LoVo (cell line): ENCODE data around the gene IL17RB.
A peak's percentile ranks its signal among the peaks of the same experiment; 100 is the strongest.

Source experiments
- DNase-seq: peaks from one replicate; pipeline ENCODE4 v3.0.0-alpha.2; 2016; ENCODE audit warnings: low spot score

Gene IL17RB

DNA sequence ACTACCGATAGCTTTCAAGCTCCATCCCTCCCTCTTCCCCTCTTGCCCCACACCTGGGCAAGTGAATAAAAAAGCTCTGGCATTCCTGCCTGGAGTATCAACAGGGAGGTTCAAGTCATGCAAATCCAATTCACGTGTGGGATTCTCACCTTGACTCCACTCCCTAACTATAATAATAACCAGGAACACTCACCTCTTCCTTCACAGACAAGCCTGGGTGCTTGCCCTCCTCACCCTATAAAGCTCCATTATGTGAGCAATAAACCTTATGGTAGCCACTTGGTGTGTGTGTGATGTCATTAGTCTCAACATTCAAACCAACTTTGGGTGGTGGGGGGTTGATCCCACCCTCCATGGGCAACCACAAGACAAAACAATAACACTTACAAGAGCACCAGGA is 16.8 kb upstream of the IL17RB start:
- DNase-seq = no peak

DNA sequence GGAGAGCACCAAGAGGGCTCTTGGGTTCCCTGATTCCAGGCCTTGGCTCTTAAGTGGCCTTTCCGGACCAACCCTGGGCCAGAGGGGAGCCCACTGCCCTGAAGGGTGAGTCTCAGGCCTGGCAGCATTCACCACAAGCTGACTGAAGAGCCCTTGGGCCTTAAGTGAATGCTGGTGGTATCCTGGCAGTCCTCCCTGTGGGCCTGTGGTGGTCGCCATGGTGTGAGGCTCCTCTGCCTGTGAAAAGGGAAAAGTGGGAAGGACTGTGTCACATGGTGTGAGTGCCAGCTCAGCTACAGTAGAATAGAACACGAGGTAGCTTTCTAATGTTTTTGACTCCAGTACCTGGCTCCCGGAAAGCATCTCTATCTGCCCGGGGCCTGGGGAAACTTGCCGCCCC is 15.4 kb upstream of the IL17RB start:
- no peak for DNase-seq

DNA sequence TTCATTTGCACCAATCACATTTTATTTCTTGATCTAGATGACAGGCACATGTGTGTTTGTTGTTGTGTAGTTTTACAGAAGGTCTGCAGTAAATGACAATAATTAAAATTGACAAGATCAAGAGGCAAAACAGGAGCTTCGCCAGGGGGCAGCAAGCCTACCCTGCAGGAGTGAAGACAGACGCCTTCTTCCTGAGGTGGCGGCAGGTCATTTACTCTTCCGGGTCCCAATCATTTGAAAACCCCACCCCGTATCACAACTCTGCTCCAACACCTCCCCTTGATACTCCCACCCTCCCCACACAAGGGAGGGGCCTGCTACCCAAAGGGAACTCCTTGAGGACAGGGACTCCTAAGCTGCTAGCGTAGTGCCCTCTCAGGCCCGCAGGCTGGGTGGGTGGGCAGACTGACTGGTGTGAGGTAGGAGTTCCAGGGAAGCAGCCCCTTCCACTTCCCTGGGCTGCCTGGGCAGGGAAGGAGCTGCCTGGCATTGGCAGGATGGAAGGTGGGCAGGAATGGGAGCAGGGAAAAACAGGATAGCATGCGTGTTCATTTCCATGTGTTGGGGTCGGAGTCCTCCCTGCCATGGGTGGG is 13.2 kb upstream of the IL17RB start:
- DNase-seq = no peak

DNA sequence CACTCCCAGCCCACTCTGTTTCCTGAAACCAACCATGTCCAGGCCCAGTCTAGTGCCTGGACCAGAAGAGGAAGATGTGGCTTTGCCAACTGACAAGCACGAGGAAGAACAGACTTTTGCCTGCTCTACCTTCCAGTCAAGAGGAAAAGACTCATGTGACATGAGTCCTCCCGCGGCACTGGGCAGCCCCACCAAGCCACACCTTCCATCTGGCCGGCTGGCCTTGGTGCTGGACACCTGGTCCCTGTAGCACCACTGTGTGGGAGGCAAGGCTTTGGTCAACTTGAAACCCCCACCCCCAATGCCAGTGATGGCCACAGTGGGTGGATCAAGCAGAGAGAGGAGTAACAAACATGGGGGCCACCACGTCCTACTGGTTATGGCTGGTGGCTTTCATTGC is 12.7 kb upstream of the IL17RB start:
- DNase-seq = no peak

DNA sequence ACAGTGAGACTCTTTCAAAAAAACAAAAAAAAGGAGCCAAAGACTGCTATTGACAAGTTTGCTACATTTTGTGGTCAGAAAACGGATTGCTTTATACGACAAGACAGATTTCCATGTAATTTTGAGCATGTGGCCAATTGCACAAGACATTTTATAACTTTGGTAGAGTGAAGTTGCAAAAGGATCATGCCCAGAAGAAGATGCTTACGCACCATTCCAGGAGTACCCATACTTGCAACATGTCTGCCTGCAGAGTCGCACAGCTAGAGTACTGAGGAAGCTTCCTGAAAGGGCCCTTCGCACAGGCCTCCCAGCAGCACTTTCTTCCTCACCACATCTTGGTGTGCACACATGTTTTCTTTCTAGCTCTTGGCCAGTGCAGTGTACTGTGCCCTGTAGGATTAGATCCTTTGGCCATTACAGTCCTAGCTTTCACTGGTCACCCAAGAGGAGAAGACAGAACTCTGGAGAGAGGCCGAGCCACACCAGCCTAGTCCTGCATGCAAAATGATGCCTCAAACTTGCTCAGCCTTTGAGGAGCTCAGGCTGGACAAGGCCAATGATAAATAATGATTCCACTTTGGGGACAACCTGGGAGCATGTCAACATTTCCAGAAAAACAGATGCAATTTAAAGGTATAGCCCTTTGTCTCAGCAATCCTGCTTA is 11.8 kb upstream of the IL17RB start:
- no peak for DNase-seq

DNA sequence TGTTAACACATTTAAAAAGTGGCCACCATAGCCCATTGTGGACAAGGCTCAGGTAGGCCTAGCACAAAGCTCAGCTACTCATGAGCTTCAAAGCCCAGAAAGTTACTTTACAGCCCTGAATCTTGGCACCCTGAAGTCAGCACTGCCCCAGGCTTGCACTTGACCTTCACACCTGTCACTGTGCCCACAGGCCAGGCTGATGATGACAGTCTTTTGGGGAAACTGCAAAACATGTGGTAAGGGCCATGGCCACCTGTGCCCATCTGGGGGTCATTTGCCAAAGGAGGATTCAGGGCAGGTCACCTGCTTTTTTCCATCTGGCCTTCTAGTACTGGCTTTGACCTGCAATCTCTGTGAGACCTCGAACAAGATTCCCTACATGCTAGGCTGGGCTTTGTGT is 11.1 kb upstream of the IL17RB start:
- DNase-seq = no peak

DNA sequence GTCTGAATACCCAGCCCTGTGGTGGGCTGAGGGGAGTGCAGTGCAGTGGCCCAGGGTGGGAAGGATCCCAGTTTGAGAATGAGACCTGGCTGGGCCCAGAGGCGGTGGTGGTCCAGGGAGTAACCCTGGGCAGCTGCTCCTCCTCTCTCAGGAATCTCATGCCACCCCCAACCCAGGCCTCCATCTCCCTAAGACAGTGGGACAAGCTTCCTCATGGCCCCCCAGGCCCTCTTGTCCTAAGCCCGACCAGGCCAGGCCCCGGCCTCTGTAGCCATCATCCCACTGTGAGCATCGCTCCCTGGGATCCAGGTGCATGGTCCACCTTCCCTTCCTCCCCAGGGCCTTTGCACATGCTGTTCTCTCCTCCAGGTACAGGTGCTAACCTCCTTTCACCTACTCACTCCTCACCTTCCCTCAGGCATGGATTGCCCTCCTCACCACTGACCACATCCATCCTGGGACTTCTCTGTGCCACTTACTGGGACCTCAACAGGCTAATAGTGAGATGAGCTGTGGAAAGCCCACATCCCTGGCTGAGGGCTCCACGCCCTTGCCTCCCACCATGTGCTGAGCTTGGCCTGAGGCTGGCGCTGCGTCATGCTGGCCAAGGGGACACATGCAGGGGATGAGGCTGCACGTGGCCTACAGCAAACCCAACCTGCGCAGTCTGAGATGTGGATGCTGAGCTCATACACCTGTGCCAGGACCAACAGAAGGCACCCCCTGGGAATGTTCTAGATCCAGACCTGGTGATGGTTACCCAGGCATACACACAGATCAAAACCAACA is 10.1 kb upstream of the IL17RB start:
- no peak for DNase-seq

DNA sequence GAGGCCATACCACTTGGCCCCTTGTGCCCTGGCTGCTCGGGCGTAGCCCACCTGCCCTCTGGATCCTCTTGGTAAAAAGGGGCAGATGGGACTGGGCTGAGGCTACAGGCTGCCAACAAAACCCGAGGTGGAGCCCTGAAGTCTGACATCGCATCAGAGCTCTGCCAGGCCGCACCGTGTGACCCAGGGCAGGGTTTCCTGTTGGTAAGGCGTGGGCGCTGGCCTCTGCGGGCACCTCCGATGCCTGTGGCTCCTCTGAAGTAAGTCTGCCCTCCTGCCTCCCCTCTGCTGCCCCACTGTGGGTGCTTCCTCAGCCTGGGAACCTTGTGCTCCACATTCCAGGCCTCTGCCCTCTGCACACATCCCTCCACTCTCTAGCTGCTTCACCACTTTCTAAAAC is 9.0 kb upstream of the IL17RB start:
- no peak for DNase-seq

DNA sequence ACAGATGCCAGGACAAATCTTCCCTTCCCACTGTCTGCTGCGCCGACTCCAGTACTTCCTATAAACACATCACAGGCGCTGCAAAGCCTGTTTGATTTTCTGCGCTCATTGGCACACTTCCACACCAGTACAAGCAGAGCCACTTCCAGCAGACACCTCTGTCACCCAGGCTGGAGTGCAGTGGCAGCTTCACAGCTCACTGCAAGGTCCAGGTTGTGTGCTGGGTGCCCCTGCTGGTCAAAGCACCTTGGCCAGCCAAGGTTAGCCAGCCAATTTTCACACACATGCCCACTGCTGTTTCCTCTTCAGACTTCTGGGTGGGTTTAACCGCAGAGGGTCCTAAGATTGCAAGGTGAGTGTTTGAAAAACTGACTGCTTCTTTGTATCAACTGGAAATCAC is 5.1 kb upstream of the IL17RB start:
- DNase-seq = no peak

DNA sequence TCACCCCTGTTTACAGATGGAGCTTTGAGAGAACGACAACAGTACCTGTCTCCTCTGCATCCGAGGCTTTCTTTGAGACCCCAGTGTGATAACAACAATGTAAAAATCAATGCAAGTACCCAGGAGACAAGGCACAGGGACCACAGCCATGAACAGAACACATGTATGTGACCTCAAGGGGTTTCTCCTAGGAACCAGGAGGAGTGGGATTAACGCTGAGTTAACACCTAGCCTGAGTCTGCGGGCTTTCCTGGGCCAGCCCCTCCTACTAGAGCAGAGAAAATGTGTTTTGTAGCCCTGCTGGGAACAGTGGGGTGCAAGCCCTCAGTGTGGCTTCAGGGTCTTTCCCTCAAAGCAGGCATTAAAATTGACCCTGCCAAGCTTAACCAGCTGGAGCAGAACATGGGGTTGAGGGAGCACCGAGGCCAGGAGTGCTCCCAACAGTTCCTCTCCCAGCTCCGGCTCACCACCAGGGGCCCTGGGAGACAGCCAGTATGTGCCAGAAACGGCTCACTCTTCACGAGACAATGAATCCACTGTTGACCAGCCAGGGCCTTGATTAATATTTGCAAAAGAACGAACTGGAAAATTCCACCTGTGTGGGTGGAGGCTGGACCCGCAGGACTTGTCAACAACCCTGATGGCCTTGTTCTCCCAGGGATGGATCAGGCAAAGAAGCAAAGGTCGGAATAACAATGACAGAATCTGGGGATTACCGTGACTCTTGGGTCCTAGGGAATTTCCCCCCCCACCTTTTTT is 3.8 kb upstream of the IL17RB start:
- DNase-seq = peak; percentile 67

DNA sequence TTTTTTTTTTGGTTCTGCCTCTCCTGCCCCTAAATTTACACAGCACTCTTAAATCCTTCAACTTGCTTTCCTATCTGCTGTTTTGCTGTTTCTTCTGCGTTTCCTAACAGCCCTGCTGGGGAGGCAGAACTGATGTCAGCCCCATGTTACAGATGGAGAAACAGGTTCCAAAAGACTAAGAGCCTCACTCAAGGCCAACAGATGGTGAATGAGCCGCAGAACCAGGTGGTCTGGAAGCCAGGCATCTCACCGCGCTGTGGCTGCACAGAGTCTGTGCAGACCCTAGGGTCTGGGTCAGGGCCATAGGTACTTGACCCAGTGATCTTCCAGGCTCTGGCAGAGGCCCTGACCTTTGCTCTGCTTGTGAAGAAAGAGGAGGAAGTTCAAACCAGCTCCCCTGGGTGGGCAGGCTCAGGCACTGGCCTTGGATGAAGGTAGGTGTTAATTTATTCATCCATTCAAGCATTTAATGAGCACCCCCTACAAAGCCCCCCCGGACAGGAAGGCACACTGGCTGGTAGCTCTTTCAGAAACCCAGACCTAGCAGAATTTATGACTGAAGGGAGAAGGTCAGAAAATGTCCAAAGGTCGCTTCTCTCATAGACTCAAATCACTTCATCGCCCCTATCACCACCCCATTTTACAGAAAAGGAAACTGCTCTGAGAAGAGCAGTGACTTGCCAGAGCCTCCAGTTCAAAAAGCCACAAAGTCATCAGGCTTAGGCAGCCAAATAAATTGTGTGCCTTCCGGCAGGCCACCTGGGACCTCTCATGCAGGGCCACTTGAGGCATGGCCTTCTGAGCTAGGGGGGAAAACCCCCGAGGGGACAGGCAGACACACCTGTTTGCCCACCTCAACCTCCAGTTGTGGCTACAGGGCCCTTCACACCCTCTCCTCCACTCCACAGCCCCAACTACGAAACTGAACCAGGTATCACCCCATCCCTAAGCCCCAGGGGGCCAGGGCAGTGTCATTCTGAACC is 2.9 kb upstream of the IL17RB start:
- no peak for DNase-seq

DNA sequence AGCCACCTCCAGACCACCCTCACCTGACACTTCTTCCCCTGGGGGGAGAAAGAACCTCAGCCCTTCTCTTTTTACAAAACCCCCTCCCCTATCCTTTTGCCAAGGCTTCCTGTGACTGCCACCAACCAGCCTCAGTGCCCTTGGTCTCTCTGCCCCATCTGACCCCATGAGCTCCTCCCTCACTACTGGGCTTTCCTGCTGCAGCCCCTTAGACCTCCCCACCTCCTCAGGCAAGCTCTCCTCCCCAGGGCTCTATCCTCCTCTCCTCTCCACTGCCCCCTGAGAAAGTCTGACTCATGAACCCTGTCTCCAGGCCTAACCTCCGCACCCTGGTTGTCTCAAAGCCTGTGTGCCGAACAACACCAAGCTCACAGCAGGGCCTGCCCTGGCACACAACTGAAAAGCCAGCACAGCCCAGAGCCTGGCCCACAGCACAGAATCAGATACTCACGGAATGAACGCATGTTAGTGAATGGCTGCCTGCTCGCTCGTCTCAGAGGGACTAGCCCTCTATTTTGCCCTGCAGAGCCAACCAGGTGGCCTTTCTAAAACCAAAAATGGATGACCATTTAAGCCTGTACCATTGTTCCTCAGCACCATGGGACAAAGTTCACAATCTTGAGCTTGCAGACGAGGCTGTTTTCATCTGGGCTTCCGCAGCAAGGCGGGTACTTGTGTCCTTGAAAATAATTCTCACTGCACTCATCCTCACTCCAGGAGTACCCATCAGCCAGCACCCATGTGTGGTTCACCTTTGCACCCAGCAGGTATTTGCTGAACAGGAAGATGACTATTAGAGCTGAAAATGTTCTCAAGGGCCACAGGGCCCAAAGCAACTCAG is 1.9 kb upstream of the IL17RB start:
- no peak for DNase-seq

DNA sequence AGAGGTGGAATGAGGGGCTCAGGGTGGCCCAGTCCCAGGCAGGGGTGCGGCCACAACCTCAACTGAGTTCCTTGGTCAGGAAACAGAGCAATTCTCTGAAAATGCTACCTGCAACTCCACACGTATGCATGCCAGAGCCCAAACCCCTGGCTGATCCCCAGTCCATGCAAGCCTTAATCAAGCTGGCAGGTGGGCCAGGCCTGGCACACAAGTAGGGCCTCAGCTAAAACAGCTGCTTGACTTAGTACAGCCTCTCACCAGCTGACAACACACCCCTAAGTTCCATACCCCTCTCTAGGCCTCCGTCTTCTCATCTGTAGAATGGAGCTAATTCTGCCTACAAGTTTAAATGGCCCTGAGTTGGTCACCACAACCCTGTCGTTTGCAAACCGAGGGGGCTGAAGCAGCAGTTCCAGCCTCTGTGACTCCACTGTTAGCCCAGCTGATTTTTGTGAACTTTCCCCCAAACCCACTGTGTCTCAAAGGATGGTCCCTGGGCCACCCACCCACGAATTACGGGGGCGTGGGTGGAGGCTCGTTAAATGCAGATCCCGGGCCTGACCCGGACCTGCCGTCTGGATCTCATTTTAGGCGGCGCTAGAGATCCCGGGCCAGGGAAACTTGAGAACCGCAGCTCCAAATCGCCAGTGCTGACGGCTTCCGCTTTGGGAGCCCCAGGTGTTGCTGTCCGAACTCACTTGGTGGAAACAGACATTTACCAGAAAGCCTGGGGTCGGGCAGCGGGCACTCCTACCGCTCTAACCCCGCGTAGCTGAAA is 1.1 kb upstream of the IL17RB start:
- DNase-seq = peak; percentile 52

DNA sequence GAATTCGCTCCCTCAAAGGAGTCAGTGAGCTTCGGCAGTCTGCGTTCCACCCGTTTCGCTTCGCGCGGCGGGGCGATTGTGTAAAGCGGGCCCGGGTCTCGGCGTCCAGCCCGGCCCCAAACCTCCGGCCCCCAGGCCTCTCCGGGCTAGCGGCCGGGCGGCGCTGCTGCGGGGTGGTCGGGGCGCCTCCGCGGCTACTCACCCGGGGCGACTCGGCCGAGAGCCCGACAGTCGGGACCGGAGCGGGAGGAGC is 561 bp upstream of the IL17RB start:
- DNase-seq = no peak

DNA sequence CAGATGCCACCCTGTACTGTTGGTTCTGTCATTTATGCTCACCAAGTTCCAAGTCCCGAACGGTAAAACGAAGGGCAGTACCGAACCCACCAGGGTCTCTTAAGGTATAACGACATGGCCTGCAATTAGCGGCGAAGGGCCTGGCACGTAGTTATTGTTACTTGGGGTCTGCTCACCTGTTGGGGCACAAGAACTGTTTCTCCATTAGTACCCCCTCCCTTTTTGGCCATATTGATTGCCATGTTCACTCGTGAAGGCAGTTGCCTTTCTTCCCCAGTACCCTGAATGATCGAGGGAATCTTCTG is 435 bp downstream of the IL17RB start:
- no peak for DNase-seq

DNA sequence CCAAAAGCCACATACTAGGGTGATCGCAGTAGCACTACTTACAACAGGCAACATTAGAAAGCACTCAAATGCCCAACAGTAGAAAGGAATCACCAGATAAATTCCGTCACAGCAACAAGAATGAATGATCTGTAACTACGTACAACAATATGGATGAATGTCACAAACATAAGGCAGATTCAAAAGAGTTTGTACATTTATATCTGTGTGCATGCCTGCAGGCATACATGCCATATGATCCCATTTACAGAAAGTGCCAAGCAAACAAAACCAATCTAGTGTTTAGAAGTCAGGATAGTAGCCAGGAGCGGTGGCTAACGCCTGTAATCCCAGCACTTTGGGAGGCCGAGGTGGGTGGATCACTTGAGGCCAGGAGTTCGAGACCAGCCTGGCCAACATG is 3.5 kb downstream of the IL17RB start:
- DNase-seq = no peak

DNA sequence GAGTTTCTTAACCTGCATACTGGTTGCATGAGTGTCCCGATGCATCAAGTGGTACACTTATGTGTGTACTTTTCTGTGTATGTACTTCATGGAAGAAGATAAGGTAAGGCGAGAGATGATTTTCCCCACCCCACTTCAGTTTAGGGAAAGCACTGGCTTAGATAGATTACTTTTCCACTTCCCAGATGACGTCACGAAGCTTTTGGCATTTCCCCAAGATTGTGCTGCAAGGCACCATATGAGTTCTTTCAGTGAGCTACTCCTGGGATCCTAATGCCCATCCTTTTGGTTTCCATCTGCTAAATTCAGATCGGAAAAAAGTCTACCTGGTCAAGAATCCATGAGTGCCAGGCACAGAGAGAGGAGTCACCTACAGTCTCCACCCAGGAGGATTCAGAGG is 4.5 kb downstream of the IL17RB start:
- no peak for DNase-seq

DNA sequence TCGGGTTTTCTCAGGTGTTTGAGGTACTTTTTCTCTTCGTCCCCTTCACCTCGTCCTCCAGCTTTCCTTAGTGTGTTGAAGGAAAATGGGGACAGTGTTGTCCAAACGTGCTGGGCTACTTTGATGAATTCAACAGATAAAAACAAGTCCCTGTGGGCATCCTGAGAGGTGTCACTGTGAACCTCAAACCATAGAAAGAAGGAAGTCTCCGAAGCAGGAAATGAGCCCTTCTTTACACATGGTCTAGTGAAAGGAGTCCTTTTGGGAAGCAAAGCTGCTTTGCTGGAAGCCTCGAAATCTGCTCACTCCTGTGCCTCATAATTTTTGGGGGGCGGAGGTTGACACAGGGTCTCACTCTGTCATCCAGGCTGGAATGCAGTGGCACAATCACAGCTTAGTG is 10.6 kb downstream of the IL17RB start:
- no peak for DNase-seq

DNA sequence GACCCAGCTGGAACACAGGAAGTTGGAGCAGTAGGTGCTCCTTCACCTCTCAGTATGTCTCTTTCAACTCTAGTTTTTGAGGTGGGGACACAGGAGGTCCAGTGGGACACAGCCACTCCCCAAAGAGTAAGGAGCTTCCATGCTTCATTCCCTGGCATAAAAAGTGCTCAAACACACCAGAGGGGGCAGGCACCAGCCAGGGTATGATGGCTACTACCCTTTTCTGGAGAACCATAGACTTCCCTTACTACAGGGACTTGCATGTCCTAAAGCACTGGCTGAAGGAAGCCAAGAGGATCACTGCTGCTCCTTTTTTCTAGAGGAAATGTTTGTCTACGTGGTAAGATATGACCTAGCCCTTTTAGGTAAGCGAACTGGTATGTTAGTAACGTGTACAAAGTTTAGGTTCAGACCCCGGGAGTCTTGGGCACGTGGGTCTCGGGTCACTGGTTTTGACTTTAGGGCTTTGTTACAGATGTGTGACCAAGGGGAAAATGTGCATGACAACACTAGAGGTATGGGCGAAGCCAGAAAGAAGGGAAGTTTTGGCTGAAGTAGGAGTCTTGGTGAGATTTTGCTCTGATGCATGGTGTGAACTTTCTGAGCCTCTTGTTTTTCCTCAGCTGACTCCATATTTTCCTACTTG is 11.9 kb downstream of the IL17RB start:
- no peak for DNase-seq

DNA sequence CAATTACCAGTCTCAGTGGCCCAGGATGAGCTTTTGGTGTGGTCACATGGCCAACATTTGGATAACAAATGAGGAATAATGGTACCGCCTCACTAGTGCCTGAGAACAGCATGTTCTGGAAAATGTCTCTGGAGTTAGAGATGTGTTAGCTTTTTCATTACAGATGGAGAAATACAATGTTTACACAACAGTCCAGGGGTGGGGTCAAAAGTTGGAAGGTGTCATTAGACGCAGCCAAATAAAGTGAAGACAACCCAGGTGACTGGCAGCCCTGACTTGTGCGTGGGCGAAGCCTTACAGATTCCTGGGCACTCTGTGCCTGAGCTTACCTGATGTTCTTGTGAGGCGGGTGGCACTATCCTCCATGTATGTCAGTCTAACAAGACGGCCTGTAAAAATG is 12.8 kb downstream of the IL17RB start:
- no peak for DNase-seq
